NCI-H345 (cell line): Measurements from ENCODE around the gene MLN.
"Not testable (repeated sequence)": the region's sequence is repeated elsewhere in the genome, so short reads cannot be mapped to it uniquely, and the experiment has no call there.

ENCODE experiments used
- DNase-seq: peaks from one replicate; lab custom pipeline; 2025; lab: John Stamatoyannopoulos, UW

Gene MLN

GRCh38 chr6:33834401-33835392 is 30.9 kb upstream of the MLN start:
- no peak for DNase-seq

- DNase-seq: no peak
Measured at GRCh38 chr6:33833599-33833998, 29.8 kb upstream of the MLN start.

GRCh38 chr6:33832831-33833230 is 29.0 kb upstream of the MLN start:
- not testable (repeated sequence) for DNase-seq

- DNase-seq: not testable (repeated sequence)
Measured at GRCh38 chr6:33831725-33832124, 27.9 kb upstream of the MLN start.

GRCh38 chr6:33830635-33831240 is 26.9 kb upstream of the MLN start:
- no peak for DNase-seq

GRCh38 chr6:33828764-33829731 is 25.2 kb upstream of the MLN start:
- peak; percentile 64 for DNase-seq

GRCh38 chr6:33828452-33828763 is 24.6 kb upstream of the MLN start:
- DNase-seq: peak; percentile 22

- DNase-seq: no peak
Measured at GRCh38 chr6:33827546-33828451, 24.0 kb upstream of the MLN start.

- no peak for DNase-seq
Measured at GRCh38 chr6:33826537-33826936, 22.7 kb upstream of the MLN start.

GRCh38 chr6:33824461-33825154 is 20.8 kb upstream of the MLN start:
- no peak for DNase-seq

- no peak for DNase-seq
Measured at GRCh38 chr6:33823806-33824205, 20.0 kb upstream of the MLN start.

GRCh38 chr6:33822575-33823395 is 19.0 kb upstream of the MLN start:
- peak; percentile 25 for DNase-seq

GRCh38 chr6:33820784-33821520 is 17.1 kb upstream of the MLN start:
- no peak for DNase-seq

- DNase-seq: no peak
Measured at GRCh38 chr6:33820243-33820642, 16.4 kb upstream of the MLN start.

- no peak for DNase-seq
Measured at GRCh38 chr6:33819021-33819420, 15.2 kb upstream of the MLN start.

GRCh38 chr6:33818293-33818692 is 14.5 kb upstream of the MLN start:
- no peak for DNase-seq

- no peak for DNase-seq
Measured at GRCh38 chr6:33817489-33817888, 13.7 kb upstream of the MLN start.

GRCh38 chr6:33816911-33817310 is 13.1 kb upstream of the MLN start:
- no peak for DNase-seq

GRCh38 chr6:33815854-33816253 is 12.1 kb upstream of the MLN start:
- DNase-seq: peak; percentile 34
